GM10847 (cell line): ENCODE data around the gene C8G.

Source experiments
- POLR2A ChIP-seq: IDR thresholded peaks from 2 replicates; pipeline ENCODE4 v1.6.1; 2011; ENCODE audit not compliant: insufficient read length; ENCODE audit errors: extremely low read depth

The C8G gene

DNA sequence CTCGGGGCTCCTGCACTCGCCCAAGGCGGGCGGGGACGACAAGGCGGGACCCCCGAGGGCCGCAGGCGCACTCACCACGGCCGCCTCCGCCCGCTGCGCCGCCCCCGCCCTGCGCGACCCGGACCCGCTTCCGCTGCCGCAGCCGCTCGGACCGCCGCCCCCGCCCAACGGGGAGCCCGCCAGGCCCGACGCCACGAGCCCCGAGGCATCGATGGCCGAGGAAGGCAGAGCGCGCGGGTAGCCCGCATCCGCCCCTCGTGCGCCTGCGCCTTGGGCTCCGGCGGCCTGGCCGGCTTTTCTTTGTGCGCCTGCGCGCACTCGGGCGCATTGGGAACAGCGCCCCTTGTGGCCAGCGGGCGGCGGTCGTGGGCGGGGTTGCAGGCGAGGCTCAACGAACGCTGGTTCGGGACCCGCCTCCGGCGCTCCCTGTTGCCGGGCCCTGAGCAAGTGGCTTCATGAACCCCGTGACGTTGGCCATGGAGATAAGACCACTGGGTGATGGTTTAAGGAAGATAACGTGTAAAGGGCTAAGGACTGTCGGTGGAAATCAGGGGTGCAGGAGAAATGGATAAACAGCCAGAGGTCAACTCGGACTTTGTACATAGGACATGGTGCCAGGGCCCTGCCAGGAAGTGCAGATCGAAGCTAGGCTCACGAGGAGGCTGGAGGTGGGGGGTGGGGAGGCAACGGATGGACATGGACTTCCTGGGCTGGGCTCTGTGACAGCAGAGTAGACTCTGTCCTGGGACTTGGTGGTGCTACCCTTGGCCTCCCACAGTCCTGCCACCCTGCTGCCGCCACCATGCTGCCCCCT, at the start of gene C8G, which contains the start of gene FBXW5:
Gene C8G, plus strand, starts transcription at position 725 of the 814 bp plus-strand sequence. Its CDS starts 78 bp downstream, at position 803.
Gene FBXW5, minus strand, starts transcription at position 220 of the 814 bp plus-strand sequence. CDS start 655 bp downstream, outside the sequence.
- peak; percentile 63 for TF ChIP-seq POLR2A

DNA sequence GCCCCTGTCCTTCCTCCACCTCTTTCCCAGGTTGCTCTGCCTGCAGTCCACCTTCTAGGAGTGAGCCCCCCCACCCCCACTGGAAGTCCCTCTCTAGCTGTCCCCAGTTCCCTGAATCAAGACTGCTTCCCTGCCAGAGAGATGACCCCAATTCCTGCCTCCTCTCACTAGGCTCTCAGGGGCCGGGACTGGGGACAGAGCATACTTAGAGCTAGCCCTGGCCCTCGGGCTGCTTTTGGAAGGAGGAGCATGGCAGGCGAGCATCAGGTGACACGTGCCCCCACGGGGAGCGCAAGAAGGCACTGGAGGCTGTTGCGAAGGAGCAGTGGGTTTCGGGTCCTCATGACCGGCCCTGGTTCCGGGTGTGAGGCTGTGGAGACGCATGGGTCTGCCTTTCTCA, 49.0 kb upstream of the C8G start:
- TF ChIP-seq POLR2A, result no peak

- TF ChIP-seq POLR2A, result no peak
Measured at GRCh38 chr9:136898483-136899100, 46.5 kb upstream of the C8G start.

GRCh38 chr9:136899196-136899595, 45.8 kb upstream of the C8G start:
- TF ChIP-seq POLR2A, result no peak

- no peak for TF ChIP-seq POLR2A
Measured at GRCh38 chr9:136900556-136900955, 44.5 kb upstream of the C8G start.

GRCh38 chr9:136900988-136901515, 44.0 kb upstream of the C8G start:
- TF ChIP-seq POLR2A, result no peak

DNA sequence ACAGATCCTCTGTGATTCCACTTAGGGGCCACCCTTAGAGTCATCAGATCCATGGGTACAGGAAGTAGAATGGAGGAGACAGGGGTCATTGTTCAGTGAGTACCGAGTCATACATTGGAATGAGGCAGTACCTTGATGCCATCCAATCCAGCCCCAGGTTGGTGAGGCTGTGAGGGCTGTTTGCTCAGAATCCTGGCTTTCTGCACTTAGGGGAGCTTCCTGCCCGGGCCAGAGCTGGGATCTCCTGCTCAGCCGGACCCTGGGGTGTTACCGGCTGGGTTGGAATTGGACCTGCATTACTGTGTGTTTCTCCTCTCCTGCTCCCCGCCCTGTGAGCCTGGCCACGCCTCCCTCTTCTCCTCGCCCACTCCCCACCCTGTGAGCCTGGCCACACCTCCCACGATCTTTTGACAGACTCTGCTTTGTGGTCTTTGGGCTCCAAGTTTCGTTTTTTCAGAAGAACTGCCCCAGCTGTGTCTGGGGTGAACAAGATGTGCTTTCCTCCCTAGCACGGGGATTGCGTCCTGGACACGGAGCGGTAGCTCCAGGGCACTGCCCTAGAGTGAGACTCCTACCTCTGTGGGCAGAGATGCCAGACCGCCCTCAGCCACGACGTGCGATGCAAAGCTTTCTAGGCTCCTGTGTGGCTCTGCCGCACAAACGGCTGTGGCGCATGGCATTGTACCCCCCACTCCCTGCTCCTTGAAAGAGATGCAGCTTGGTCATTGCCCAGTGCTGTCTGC, 43.4 kb upstream of the C8G start:
- TF ChIP-seq POLR2A, result peak; percentile 44

DNA sequence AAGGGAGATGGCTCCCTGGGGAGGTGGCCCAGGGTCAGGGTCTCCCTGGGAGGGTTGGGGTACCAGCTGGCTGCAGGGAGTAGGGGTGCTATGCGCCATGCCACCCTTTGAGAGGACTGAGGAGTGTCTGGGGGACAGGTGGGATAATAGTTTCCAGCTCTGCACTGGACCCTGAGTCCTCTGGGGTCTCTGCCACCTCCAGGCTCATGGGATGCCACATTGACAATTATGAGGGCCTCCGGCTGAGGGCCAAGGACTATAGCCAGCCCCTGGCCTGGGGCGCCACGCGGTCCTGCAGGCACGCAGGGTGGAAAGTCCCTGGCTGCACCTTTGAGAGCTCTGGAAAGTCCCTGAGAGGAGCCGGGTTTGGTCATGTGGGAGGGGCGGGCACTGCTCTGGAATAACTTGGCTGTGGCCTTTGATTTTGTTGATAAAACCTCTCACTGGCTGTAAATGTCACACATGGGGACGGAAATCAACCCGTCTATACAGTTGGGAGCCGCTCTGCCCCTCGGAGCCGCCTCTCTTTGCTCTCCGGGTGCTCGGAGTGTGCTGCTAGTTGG, 42.7 kb upstream of the C8G start:
- TF ChIP-seq POLR2A, result peak; percentile 19

DNA sequence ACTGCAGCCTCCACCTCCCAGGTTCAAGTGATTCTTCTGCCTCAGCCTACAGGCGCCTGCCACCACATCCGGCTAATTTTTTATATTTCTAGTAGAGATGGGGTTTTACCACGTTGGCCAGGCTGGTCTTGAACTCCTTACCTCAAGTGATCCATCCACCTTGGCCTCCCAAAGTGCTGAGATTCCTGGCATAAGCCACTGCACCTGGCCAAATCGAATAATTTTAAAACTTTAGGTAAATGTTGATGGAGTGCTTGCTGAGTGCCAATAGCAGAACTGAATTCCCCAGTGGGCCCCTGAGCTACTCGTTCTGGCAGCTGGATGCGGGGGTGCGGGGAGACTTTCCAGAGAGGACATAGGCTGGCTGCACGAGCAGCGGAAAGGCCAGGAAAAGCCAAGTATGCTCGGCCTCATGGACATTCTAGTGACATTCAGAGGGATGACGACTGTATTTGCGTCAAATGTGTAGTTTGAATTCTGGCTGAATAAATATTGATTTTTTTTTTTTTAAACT, 41.9 kb upstream of the C8G start:
- TF ChIP-seq POLR2A, result no peak

GRCh38 chr9:136906266-136906665, 38.8 kb upstream of the C8G start:
- TF ChIP-seq POLR2A, result no peak

DNA sequence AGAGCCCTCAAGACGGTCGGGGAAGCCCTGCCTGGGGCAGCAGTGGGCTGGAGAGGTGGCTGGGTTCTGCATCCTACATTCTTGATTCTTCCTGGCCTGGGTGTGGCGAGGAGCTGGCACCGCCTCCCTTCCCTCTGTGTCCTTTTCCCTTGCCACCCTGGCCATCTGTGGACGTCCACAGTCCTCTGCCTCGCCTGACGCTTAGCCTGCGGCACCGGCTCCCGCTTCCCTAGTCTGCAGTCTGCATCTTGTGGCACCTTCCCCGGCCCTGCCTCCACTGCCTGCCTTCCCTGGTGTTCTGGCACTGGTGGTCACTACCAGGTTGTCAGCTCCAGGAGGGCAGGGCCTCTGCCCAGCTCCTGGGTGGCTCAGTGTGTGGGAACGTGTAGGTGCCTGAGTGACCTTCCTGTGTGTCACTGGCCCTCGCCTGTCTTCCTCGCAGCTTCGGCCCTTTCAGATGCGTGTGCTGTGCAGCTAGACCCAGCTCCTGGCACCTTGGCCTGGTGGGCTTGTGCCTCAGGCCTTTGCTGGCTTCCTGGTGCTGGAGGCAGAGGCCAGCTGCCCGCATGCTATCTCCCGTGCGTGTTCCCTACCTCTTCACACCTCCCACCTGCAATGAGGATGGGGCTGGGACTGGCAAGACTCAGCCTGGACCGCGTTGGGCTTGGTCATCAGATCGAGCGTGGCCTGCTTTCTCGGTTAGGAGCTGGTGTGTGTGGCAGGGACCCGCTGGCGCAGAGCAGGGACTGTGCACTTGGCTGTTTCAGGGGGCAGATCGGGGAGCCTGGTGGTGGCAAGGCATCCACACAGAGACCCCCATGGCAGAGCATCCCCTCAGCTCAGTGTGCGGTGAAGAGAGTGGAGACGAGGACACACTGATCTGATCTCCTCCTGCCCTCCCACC, 37.8 kb upstream of the C8G start:
- no peak for TF ChIP-seq POLR2A

DNA sequence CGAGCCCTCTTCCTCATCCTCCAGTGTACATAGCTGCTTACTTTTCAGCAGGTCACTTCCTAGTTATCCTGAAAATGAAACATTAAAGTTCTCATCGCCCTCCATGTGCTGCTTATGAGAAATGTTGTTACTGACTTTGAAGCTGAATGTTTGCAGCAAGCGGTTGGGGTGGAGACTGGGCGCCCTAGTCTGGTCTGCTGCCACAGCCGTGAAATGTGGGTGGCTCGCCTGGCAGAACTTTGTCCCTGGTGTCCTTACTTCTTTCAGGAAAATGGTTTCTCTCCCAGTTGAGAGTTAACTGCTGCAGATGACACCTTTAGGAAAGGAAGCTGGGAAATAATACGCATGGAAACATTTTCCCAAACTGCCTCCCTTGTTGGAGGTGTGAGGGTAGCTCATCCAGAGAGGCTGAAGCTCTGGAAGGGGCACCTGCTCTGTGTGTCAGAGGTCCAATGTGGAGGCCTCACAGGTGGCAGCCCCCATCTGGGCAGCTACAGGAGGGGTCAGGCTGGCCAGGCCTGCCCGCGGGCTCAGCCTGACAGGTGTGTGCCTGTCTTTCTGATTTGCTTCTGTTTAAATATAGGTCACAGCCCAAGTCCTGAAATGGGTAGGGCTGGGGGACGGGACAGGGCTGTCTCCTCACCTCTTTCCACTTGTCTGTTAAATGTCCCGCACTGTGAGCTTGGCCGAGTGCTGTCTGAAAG, 34.7 kb upstream of the C8G start:
- TF ChIP-seq POLR2A, result no peak

GRCh38 chr9:136910901-136911245, 34.2 kb upstream of the C8G start:
- TF ChIP-seq POLR2A, result no peak
